CD8-positive, alpha-beta memory T cell (primary cell): ENCODE results near the gene CHD5. TPM values are rescaled to one million over a fixed set of nuclear protein-coding genes. Genes with fewer than 3 reads are reported as not detected.

Experiments
- CTCF ChIA-PET: fragments of 350-600 bp; sonication (Branson Sonifier 250); formaldehyde crosslinking; loops from one replicate; lab custom pipeline; 2021; ENCODE audit warnings: antibody characterized with exemption; lab: Charles Lee
- POLR2A ChIA-PET: fragments of 350-600 bp; sonication (Branson Sonifier 250); formaldehyde crosslinking; loops from one replicate; lab custom pipeline; 2021; ENCODE audit warnings: antibody characterized with exemption; lab: Charles Lee
- DNase-seq, 5 donors: peaks; one replicate each; pipeline versions ENCODE4 v3.0.0 to v3.0.0-alpha.2; 2020 to 2022; ENCODE audit warnings: mixed read lengths in 1 of 5
- H3K27ac ChIP-seq: one replicate; pipeline ENCODE4 v1.7.0; 2013; ENCODE audit warnings: low read depth, mild to moderate bottlenecking, low read length, moderate library complexity
- H3K27me3 ChIP-seq: 2 replicates; pipeline ENCODE4 v1.7.0; 2013; ENCODE audit warnings: low read length, mild to moderate bottlenecking; ENCODE audit not compliant: insufficient read depth, poor library complexity, severe bottlenecking
- H3K36me3 ChIP-seq: 2 replicates; pipeline ENCODE4 v1.7.0; 2013; ENCODE audit warnings: mild to moderate bottlenecking, low read length, moderate library complexity; ENCODE audit not compliant: insufficient read depth
- H3K4me1 ChIP-seq: 2 replicates; pipeline ENCODE4 v1.7.0; 2013; ENCODE audit warnings: mild to moderate bottlenecking, low read length, moderate library complexity; ENCODE audit not compliant: insufficient read depth
- H3K4me3 ChIP-seq: 2 replicates; pipeline ENCODE4 v1.7.0; 2013; ENCODE audit warnings: mild to moderate bottlenecking, low read length
- H3K9me3 ChIP-seq: 2 replicates; pipeline ENCODE4 v1.7.0; 2013; ENCODE audit warnings: mild to moderate bottlenecking, low read length
- H3K27ac Mint-ChIP-seq, 8 donors: one replicate each; pipeline ENCODE4 v1.8.0; 2020 to 2021; ENCODE audit warnings: mixed read lengths in 8 of 8, mild to moderate bottlenecking in 6 of 8, inconsistent platforms in 3 of 8, moderate library complexity in 3 of 8
- H3K27me3 Mint-ChIP-seq, 2 donors: one replicate each; pipeline ENCODE4 v1.8.0; 2020 to 2021; ENCODE audit warnings: mixed read lengths in 2 of 2, mild to moderate bottlenecking in 1 of 2, moderate library complexity in 1 of 2
- H3K36me3 Mint-ChIP-seq, 3 donors: one replicate each; pipeline ENCODE4 v1.8.0; 2020 to 2021; ENCODE audit warnings: mixed read lengths in 3 of 3, inconsistent platforms in 1 of 3, mild to moderate bottlenecking in 1 of 3
- H3K4me1 Mint-ChIP-seq, 3 donors: one replicate each; pipeline ENCODE4 v1.8.0; 2020 to 2021; ENCODE audit warnings: mixed read lengths in 3 of 3, inconsistent platforms in 1 of 3, mild to moderate bottlenecking in 1 of 3
- H3K4me3 Mint-ChIP-seq, 7 donors: one replicate each; pipeline ENCODE4 v1.8.0; 2020 to 2021; ENCODE audit warnings: mixed read lengths in 7 of 7, mild to moderate bottlenecking in 6 of 7, moderate library complexity in 4 of 7, inconsistent platforms in 2 of 7
- H3K9me3 Mint-ChIP-seq, 5 donors: one replicate each; pipeline ENCODE4 v1.8.0; 2020 to 2022; ENCODE audit warnings: mixed read lengths in 5 of 5, mild to moderate bottlenecking in 3 of 5, moderate library complexity in 2 of 5, inconsistent platforms in 1 of 5
- polyA plus RNA-seq: library from polyadenylated mRNA; unstranded; fragments of 300-500 nt; fragmentation: Illumina TruSeq; gene quantifications from one replicate; pipeline ENCODE4 v1.2.3, GENCODE V29; 2021
- total RNA-seq, 2 experiments: library from RNA; stranded (reverse); gene quantifications; one replicate each; pipeline ENCODE4 v1.2.3, GENCODE V29; 2021

The CHD5 gene
- total and polyA plus RNA-seq, 3 experiments from 2014 or later, result 0.61 to 0.82 TPM; not detected in 1

GRCh38 chr1:6152882-6153281, 27.2 kb downstream of the CHD5 start:
- ChIA-PET POLR2A (no interaction called here), CTCF (no interaction called here)

GRCh38 chr1:6152181-6152580, 27.9 kb downstream of the CHD5 start:
- no peak for DNase-seq
- H3K9me3 ChIP-seq, result no peaks in the 10 kb centered on the region
- no peak overlapping the region for H3K27ac ChIP-seq
- no peaks in the 10 kb centered on the region for H3K27me3 ChIP-seq
- H3K9me3 Mint-ChIP-seq, result no peaks in the 10 kb centered on the region
- H3K36me3 ChIP-seq, result no peaks in the 10 kb centered on the region
- peaks cover 7 to 48% (median 14%) of the 10 kb centered on the region in 3 donors for H3K4me1 Mint-ChIP-seq
- POLR2A ChIA-PET, result no interaction called here
- H3K27me3 Mint-ChIP-seq, result peaks cover 4 to 8% of the 10 kb centered on the region in 2 donors
- CTCF ChIA-PET, result no interaction called here
- H3K4me3 ChIP-seq, result no peak overlapping the region
- no peak overlapping the region for H3K4me3 Mint-ChIP-seq
- no peaks in the 10 kb centered on the region for H3K36me3 Mint-ChIP-seq
- no peak overlapping the region for H3K27ac Mint-ChIP-seq
- H3K4me1 ChIP-seq, result peaks cover 3% of the 10 kb centered on the region

More at GRCh38 chr1:6152882-6153281, 27.2 kb downstream of the CHD5 start:
- Mint-ChIP-seq H3K36me3 (peaks cover 0 to 3% (median 0%) of the 10 kb centered on the region in 3 donors), H3K9me3 (no peaks in the 10 kb centered on the region), H3K4me3 (peak overlapping the region in 1 of 7 donors; percentile 70), H3K27ac (no peak overlapping the region), H3K27me3 (peaks cover 7 to 8% of the 10 kb centered on the region in 2 donors), H3K4me1 (peaks cover 7 to 53% (median 15%) of the 10 kb centered on the region in 3 donors)
- H3K27ac ChIP-seq, result no peak overlapping the region
- H3K4me1 ChIP-seq, result peaks cover 3% of the 10 kb centered on the region
- H3K27me3 ChIP-seq, result no peaks in the 10 kb centered on the region
- H3K4me3 ChIP-seq, result no peak overlapping the region
- DNase-seq, result no peak
- no peaks in the 10 kb centered on the region for H3K36me3 ChIP-seq
- no peaks in the 10 kb centered on the region for H3K9me3 ChIP-seq

- Mint-ChIP-seq H3K4me3 (peak overlapping the region in 1 of 7 donors; percentile 23), H3K27ac (no peak overlapping the region), H3K4me1 (peaks cover 7 to 43% (median 14%) of the 10 kb centered on the region in 3 donors), H3K9me3 (no peaks in the 10 kb centered on the region), H3K36me3 (no peaks in the 10 kb centered on the region), H3K27me3 (peaks cover 5% of the 10 kb centered on the region in 2 donors)
- Histone ChIP-seq H3K4me1 (peaks cover 3% of the 10 kb centered on the region), H3K36me3 (no peaks in the 10 kb centered on the region), H3K27ac (no peak overlapping the region), H3K27me3 (no peaks in the 10 kb centered on the region), H3K9me3 (no peaks in the 10 kb centered on the region), H3K4me3 (no peak overlapping the region)
- DNase-seq, result no peak
- ChIA-PET CTCF (no interaction called here), POLR2A (no interaction called here)
Observed at GRCh38 chr1:6151291-6151822, 28.8 kb downstream of the CHD5 start.

DNA sequence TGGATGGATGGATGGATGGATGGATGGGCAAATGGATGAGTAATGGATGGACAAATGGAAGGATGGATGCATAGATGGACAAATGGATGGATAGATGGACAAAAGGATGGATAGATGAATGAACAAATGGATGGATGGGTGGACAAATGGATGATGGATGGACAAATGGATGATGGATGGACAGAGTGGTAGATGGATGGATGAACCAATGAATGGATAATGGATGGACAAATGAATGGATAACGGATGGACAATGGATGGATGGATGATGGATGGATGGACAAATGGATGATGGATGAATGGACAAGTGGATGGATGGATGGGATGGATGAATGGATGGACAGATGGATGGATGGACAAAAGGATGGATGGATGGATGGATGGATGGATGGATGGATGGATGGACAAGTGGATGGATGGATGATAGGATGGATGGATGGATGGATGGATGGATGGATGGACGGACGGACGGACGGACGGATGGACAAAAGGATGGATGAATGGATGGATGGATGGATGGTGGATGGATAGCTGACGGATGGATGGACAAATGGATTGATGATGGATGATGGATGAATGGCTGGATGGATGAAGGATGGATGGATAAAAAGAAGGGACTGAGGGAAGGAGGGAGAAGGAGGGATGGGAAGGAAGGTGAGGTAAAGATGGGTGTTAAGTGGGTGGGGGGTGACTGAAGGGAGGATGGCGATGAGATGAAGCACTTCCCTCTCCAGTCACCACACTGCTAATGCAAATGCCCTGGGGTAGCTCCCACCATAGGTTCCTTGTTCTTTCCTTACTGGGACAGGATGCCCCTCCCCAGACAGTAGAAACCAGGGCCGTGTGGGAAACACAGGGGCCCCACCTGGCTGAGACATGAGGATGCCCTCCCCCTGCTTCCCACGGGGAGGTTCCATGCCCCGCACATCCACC, 29.8 kb downstream of the CHD5 start:
- no peaks in the 10 kb centered on the region for H3K36me3 Mint-ChIP-seq
- peaks cover 8 to 9% of the 10 kb centered on the region in 2 donors for H3K27me3 Mint-ChIP-seq
- no peak overlapping the region for H3K4me3 ChIP-seq
- H3K4me3 Mint-ChIP-seq, result no peak overlapping the region
- H3K27ac Mint-ChIP-seq, result no peak overlapping the region
- no peaks in the 10 kb centered on the region for H3K36me3 ChIP-seq
- CTCF ChIA-PET, result no interaction called here
- DNase-seq, result no peak
- H3K4me1 Mint-ChIP-seq, result peaks cover 7 to 35% (median 11%) of the 10 kb centered on the region in 3 donors
- peaks cover 3% of the 10 kb centered on the region for H3K4me1 ChIP-seq
- H3K9me3 ChIP-seq, result no peaks in the 10 kb centered on the region
- H3K9me3 Mint-ChIP-seq, result no peaks in the 10 kb centered on the region
- no peak overlapping the region for H3K27ac ChIP-seq
- POLR2A ChIA-PET, result no interaction called here
- H3K27me3 ChIP-seq, result no peaks in the 10 kb centered on the region

- Mint-ChIP-seq H3K27ac (no peak overlapping the region), H3K36me3 (no peaks in the 10 kb centered on the region), H3K4me1 (peaks cover 7 to 29% (median 9%) of the 10 kb centered on the region in 3 donors), H3K4me3 (no peak overlapping the region), H3K9me3 (no peaks in the 10 kb centered on the region), H3K27me3 (peaks cover 8 to 12% of the 10 kb centered on the region in 2 donors)
- ChIA-PET CTCF (no interaction called here), POLR2A (no interaction called here)
- Histone ChIP-seq H3K36me3 (no peaks in the 10 kb centered on the region), H3K4me3 (no peak overlapping the region), H3K27ac (no peak overlapping the region), H3K4me1 (peaks cover 3% of the 10 kb centered on the region), H3K9me3 (no peaks in the 10 kb centered on the region), H3K27me3 (no peaks in the 10 kb centered on the region)
- DNase-seq, result no peak
Observed at GRCh38 chr1:6149597-6149996, 30.5 kb downstream of the CHD5 start.

DNA sequence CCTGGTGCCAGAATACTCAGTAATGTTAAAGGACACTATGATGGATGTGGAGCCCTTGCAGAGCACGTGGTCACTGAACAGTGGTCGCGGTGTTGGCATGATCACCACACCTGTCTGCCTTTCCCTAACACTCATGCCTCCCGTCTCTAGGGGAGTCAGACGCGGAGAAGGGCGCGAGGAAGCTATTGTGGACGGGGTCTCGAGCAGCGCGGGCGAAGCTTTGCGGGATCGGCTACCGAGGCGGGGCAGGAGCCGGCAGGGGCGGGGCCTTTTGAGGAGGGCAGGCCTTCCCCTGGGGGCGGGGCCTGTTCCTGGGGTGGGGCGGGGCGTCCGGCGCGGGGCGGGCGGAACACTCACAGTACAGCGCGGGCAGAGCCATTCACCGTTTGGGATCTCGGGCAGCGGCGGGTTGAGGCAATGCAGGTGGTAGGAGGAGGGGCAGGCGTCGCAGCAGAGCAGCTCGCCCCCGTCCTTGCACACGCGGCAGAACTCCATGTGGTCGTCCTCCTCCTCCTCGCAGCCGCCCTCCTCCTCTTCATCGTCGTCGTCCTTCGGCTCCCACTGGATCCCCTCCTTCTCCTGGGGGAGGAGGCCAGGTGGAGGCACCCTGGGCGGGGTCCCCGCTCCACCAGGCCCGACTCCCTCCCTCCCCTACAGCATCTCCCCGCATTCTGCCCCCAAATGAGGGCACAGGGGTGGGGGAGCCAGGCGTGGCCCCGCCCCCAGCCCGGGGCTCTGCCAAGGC, 31.5 kb downstream of the CHD5 start:
- no peak overlapping the region for H3K27ac ChIP-seq
- H3K4me3 ChIP-seq, result no peak overlapping the region
- H3K27me3 ChIP-seq, result no peaks in the 10 kb centered on the region
- no peaks in the 10 kb centered on the region for H3K36me3 ChIP-seq
- Mint-ChIP-seq H3K36me3 (no peaks in the 10 kb centered on the region), H3K27me3 (peaks cover 8 to 12% of the 10 kb centered on the region in 2 donors), H3K4me1 (peaks cover 7 to 19% (median 8%) of the 10 kb centered on the region in 3 donors), H3K4me3 (peak overlapping the region in 6 of 7 donors; percentile 62 to 87 (median 72)), H3K9me3 (no peaks in the 10 kb centered on the region), H3K27ac (peak overlapping the region in 2 of 8 donors; percentile 47 to 49)
- CTCF ChIA-PET, result no interaction called here
- no peaks in the 10 kb centered on the region for H3K9me3 ChIP-seq
- POLR2A ChIA-PET, result no interaction called here
- peak; percentile 33 to 66 (median 48) for DNase-seq
- H3K4me1 ChIP-seq, result peaks cover 3% of the 10 kb centered on the region

GRCh38 chr1:6145864-6146410, 34.2 kb downstream of the CHD5 start:
- Histone ChIP-seq H3K9me3 (no peaks in the 10 kb centered on the region), H3K27ac (no peak overlapping the region), H3K4me3 (no peak overlapping the region), H3K4me1 (peaks cover 3% of the 10 kb centered on the region), H3K27me3 (no peaks in the 10 kb centered on the region), H3K36me3 (no peaks in the 10 kb centered on the region)
- Mint-ChIP-seq H3K4me3 (no peak overlapping the region), H3K4me1 (peaks cover 3 to 11% (median 7%) of the 10 kb centered on the region in 3 donors), H3K9me3 (no peaks in the 10 kb centered on the region), H3K36me3 (no peaks in the 10 kb centered on the region), H3K27ac (peak overlapping the region in 2 of 8 donors; percentile 25 to 27), H3K27me3 (peaks cover 8 to 12% of the 10 kb centered on the region in 2 donors)
- ChIA-PET POLR2A (no interaction called here), CTCF (no interaction called here)
- no peak for DNase-seq
